Activated T-cell treated with anti-CD3 and anti-CD28 coated beads, Interleukin-2, amount 50 U/mL, for 4 hours (primary cell): Measurements from ENCODE around the gene TDRD3. TPM values are rescaled to one million over a fixed set of nuclear protein-coding genes. Genes with fewer than 3 reads are reported as not detected.

ENCODE experiments used
- ATAC-seq, 2 donors: fragments of 200-7000 bp; cut with Tn5 transposase; one replicate each; pipeline ENCODE4 v1.10.0; 2021
- DNase-seq: peaks from one replicate; pipeline ENCODE4 v3.0.0-alpha.2; 2020
- H3K27me3 Mint-ChIP-seq: one replicate; pipeline ENCODE4 v1.8.0; 2021; ENCODE audit warnings: low read depth, mixed read lengths
- H3K36me3 Mint-ChIP-seq: one replicate; pipeline ENCODE4 v1.8.0; 2022; ENCODE audit warnings: mixed read lengths; ENCODE audit not compliant: insufficient read depth
- H3K4me1 Mint-ChIP-seq: one replicate; pipeline ENCODE4 v1.8.0; 2021; ENCODE audit warnings: low read depth, mixed read lengths
- H3K4me3 Mint-ChIP-seq: one replicate; pipeline ENCODE4 v1.8.0; 2021; ENCODE audit warnings: mild to moderate bottlenecking, moderate library complexity, mixed read lengths
- H3K9me3 Mint-ChIP-seq: one replicate; pipeline ENCODE4 v1.8.0; 2021; ENCODE audit warnings: mixed read lengths
- total RNA-seq, 3 donors: library from RNA; stranded (reverse); gene quantifications; one replicate each; pipeline ENCODE4 v1.2.1, GENCODE V29; 2021

Gene TDRD3
- total RNA-seq, 3 donors from 2014 or later = 14.3 to 16.0 (median 15.1) TPM

- Mint-ChIP-seq H3K36me3 (peaks cover 7% of the 10 kb centered on the region), H3K4me1 (no peaks in the 10 kb centered on the region), H3K9me3 (no peaks in the 10 kb centered on the region), H3K4me3 (no peak overlapping the region), H3K27me3 (no peaks in the 10 kb centered on the region)
- DNase-seq (no peak), ATAC-seq (no peak)
These were observed 52.0 kb downstream of the TDRD3 start for GRCh38 chr13:60448907-60449510.

- ATAC-seq (no peak), DNase-seq (no peak)
- H3K27me3 Mint-ChIP-seq = no peaks in the 10 kb centered on the region
- H3K9me3 Mint-ChIP-seq = no peaks in the 10 kb centered on the region
- peaks cover 1% of the 10 kb centered on the region for H3K36me3 Mint-ChIP-seq
- no peak overlapping the region for H3K4me3 Mint-ChIP-seq
- no peaks in the 10 kb centered on the region for H3K4me1 Mint-ChIP-seq
These were observed 56.5 kb downstream of the TDRD3 start for GRCh38 chr13:60453490-60453889.

DNA sequence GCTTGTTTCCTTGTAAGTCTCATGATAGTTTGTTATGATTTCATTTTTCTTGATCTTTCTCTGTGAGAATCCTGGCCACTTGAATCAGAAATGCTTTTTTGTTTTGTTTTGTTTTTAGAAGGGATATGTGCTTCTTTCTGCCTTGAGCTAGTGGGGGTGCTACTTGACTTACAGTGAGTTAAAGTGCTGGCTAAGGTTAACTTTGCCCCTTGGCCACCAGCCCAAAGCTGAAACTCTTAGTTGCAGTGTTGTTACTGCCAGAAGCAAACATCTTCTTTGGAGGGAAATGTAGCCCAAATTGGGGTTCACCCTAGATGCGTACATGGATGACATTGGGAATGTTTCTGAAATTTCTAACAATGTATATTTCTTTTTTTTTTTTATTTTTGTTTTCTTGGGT lies 57.4 kb downstream of the TDRD3 start:
- peaks cover 1% of the 10 kb centered on the region for H3K36me3 Mint-ChIP-seq

DNA sequence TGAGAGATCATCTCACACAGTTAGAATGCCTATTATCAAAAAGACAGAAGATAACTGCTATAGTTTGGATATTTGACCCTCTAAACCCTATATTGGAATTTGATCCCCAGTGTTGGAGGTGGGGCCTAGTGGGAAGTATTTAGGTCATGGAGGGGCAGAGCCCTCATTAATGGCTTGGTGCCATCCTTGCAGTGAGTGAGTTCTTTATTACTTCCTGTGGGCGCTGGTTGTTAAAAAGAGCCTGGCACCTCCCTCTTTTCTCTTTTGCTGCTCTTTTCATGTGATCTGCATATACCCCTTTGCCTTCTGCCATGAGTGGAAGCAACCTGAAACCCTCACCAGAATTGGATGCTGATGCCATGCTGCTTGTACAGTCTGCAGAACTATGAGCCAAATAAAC lies 66.8 kb downstream of the TDRD3 start:
- Mint-ChIP-seq H3K27me3 (no peaks in the 10 kb centered on the region), H3K9me3 (no peaks in the 10 kb centered on the region), H3K4me3 (no peak overlapping the region), H3K4me1 (peaks cover 4% of the 10 kb centered on the region), H3K36me3 (peaks cover 29% of the 10 kb centered on the region)
- no peak for ATAC-seq
- DNase-seq = no peak

More for the DNA sequence above, 57.4 kb downstream of the TDRD3 start:
- no peaks in the 10 kb centered on the region for H3K4me1 Mint-ChIP-seq
- no peaks in the 10 kb centered on the region for H3K9me3 Mint-ChIP-seq
- no peak for ATAC-seq
- H3K4me3 Mint-ChIP-seq = no peak overlapping the region
- no peak for DNase-seq
- H3K27me3 Mint-ChIP-seq = no peaks in the 10 kb centered on the region

DNA sequence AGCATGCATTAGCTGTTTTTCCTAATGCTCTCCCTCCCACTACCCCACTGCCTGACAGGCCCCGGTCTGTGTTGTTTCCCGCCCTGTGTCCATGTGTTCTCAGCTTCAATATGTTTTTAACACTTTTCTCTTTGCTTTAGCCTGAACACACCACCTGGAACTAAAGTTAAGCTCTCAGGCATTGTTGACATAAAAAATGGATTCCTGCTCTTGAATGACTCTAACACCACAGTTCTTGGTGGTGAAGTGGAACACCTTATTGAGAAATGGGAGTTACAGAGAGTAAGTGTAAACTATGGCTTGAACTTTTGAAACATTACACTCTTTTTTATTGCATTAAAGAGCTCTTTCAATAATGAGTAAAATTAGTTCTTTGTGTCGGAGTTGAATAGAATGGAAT lies 70.1 kb downstream of the TDRD3 start:
- Mint-ChIP-seq H3K4me3 (no peak overlapping the region), H3K9me3 (no peaks in the 10 kb centered on the region), H3K27me3 (no peaks in the 10 kb centered on the region), H3K36me3 (peaks cover 38% of the 10 kb centered on the region), H3K4me1 (peaks cover 4% of the 10 kb centered on the region)
- DNase-seq (no peak), ATAC-seq (no peak)

- Mint-ChIP-seq H3K4me1 (no peaks in the 10 kb centered on the region), H3K27me3 (no peaks in the 10 kb centered on the region), H3K4me3 (no peak overlapping the region), H3K36me3 (peaks cover 72% of the 10 kb centered on the region), H3K9me3 (peaks cover 10% of the 10 kb centered on the region)
- ATAC-seq (no peak), DNase-seq (no peak)
These were observed 82.3 kb downstream of the TDRD3 start for GRCh38 chr13:60479273-60479672.

DNA sequence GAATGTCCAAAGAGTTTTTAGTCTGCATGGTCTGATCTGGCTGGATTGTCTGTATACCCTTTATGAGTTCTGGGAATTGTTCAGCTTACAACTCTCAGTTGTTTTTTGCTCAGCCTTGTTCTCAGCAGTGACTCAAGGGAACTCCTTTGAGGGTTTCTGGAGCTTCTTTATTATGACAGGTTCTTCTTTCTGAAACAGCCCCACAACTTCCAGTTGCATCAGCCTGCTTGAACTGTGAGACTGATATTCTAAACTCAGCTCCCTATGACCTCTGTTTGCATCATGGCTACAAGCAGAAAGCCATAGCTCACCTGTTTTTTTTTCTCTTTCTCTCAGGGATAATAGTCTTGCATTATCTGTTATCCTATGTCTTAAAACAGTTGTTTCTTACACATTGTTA lies 85.0 kb downstream of the TDRD3 start:
- no peaks in the 10 kb centered on the region for H3K4me1 Mint-ChIP-seq
- no peak overlapping the region for H3K4me3 Mint-ChIP-seq
- H3K36me3 Mint-ChIP-seq = peaks cover 66% of the 10 kb centered on the region
- ATAC-seq = no peak
- no peaks in the 10 kb centered on the region for H3K27me3 Mint-ChIP-seq
- H3K9me3 Mint-ChIP-seq = peaks cover 4% of the 10 kb centered on the region
- no peak for DNase-seq

- no peak for ATAC-seq
- no peak for DNase-seq
- peaks cover 9% of the 10 kb centered on the region for H3K9me3 Mint-ChIP-seq
- H3K36me3 Mint-ChIP-seq = peaks cover 66% of the 10 kb centered on the region
- no peak overlapping the region for H3K4me3 Mint-ChIP-seq
- no peaks in the 10 kb centered on the region for H3K27me3 Mint-ChIP-seq
- no peaks in the 10 kb centered on the region for H3K4me1 Mint-ChIP-seq
These were observed 87.8 kb downstream of the TDRD3 start for GRCh38 chr13:60484865-60485264.

DNA sequence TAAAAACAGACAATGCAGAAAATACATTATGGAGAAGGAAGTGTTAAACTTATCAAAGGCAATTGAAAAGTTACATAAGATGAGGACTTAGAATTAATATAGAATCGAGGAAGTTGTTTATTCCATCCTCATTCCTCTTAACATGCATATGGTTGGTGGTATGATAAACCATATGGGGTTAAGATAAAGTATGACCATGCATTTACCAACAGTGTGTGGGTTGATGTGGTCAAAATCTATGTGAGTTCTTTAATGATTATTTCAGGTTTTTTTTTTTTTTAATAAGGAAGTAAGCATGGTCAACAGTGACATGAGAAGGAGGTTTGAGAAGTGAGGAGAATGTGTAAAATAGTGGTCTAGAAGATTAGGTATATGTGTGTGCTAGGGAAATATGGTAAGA lies 94.5 kb downstream of the TDRD3 start:
- peaks cover 12% of the 10 kb centered on the region for H3K9me3 Mint-ChIP-seq
- no peaks in the 10 kb centered on the region for H3K4me1 Mint-ChIP-seq
- DNase-seq = no peak
- H3K4me3 Mint-ChIP-seq = no peak overlapping the region
- H3K27me3 Mint-ChIP-seq = no peaks in the 10 kb centered on the region
- H3K36me3 Mint-ChIP-seq = peaks cover 60% of the 10 kb centered on the region
- no peak for ATAC-seq

- H3K4me3 Mint-ChIP-seq = no peak overlapping the region
- no peaks in the 10 kb centered on the region for H3K4me1 Mint-ChIP-seq
- peaks cover 62% of the 10 kb centered on the region for H3K36me3 Mint-ChIP-seq
- ATAC-seq (no peak), DNase-seq (no peak)
- H3K27me3 Mint-ChIP-seq = no peaks in the 10 kb centered on the region
- peaks cover 12% of the 10 kb centered on the region for H3K9me3 Mint-ChIP-seq
These were observed 95.2 kb downstream of the TDRD3 start for GRCh38 chr13:60492187-60492586.

DNA sequence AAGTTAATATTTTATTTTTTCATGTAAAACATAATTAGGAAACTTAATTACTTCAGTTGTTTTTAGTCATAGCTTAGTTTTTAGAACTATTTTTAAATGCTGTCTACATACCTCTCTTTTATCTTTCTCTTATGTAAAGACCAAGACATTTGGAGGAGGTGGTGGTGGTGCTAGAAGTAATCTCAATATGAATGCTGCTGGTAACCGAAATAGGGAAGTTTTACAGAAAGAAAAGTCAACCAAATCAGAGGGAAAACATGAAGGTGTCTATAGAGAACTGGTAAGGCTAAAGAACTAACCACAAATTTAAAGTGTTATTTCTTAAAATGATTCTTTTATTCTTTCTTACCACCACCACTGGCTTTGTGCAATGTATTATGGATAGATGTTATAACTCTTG lies 97.3 kb downstream of the TDRD3 start:
- Mint-ChIP-seq H3K4me1 (no peaks in the 10 kb centered on the region), H3K9me3 (peaks cover 4% of the 10 kb centered on the region), H3K36me3 (peaks cover 66% of the 10 kb centered on the region), H3K4me3 (no peak overlapping the region), H3K27me3 (no peaks in the 10 kb centered on the region)
- DNase-seq (no peak), ATAC-seq (no peak)

- Mint-ChIP-seq H3K27me3 (no peaks in the 10 kb centered on the region), H3K4me3 (no peak overlapping the region), H3K4me1 (no peaks in the 10 kb centered on the region), H3K36me3 (peaks cover 72% of the 10 kb centered on the region), H3K9me3 (peaks cover 13% of the 10 kb centered on the region)
- DNase-seq (no peak), ATAC-seq (no peak)
These were observed 104.2 kb downstream of the TDRD3 start for GRCh38 chr13:60501236-60501635.

DNA sequence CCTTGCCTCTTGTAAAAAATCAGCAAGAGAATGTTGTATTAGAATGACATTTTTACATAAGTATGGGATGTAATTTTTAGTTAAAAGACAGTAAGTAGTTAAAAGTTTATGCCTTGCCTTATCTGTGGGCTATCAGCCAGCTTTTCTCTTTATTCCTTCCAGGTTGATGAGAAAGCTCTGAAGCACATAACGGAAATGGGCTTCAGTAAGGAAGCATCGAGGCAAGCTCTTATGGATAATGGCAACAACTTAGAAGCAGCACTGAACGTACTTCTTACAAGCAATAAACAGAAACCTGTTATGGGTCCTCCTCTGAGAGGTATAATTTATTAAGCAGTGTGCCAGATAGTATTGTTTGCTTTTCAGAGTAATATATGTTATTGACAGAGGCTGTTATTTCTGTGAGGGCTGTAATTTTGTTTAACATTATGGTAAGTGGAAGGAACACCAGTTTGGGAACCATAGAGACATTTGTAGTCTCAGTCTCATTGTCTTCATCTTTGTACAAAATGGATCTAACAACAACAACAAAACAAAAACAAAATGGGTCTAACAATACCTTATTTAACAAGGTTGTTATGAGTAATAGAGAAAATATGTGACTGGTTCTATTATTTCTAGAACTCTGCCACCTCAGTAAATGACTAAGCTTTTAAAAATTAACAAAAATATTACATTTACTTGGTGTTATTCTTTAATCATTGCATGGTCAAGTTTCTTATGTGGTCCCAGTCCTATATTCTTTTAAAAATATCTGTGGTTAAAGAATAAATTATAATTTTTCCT lies 112.8 kb downstream of the TDRD3 start:
- ATAC-seq = no peak
- Mint-ChIP-seq H3K4me3 (no peak overlapping the region), H3K36me3 (peaks cover 57% of the 10 kb centered on the region), H3K4me1 (no peaks in the 10 kb centered on the region), H3K27me3 (no peaks in the 10 kb centered on the region), H3K9me3 (peaks cover 8% of the 10 kb centered on the region)
- no peak for DNase-seq

DNA sequence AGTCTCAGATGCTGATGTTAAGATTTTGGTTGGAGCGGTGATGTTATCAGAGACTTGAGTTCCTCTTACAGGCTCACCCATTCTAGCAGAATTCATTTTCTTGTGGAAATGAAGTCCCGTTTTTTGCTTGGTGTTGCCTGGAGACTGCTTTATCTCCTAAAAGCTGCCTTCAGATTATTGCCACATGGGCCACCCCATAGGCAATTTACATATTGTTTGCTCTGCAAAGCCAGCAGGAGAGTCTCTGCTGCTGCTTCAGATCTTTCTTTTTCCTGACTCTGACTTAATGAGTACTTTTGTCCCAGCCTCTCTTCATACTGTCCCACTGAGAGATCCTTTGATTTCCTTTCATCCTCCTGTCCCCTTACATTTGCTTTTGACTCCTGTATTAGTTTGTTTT lies 114.6 kb downstream of the TDRD3 start:
- H3K27me3 Mint-ChIP-seq = no peaks in the 10 kb centered on the region
- H3K4me1 Mint-ChIP-seq = no peaks in the 10 kb centered on the region
- no peak for ATAC-seq
- no peak overlapping the region for H3K4me3 Mint-ChIP-seq
- H3K36me3 Mint-ChIP-seq = peaks cover 56% of the 10 kb centered on the region
- peaks cover 4% of the 10 kb centered on the region for H3K9me3 Mint-ChIP-seq
- no peak for DNase-seq

- no peak for DNase-seq
- peaks cover 47% of the 10 kb centered on the region for H3K36me3 Mint-ChIP-seq
- H3K9me3 Mint-ChIP-seq = peaks cover 4% of the 10 kb centered on the region
- H3K4me1 Mint-ChIP-seq = no peaks in the 10 kb centered on the region
- H3K4me3 Mint-ChIP-seq = no peak overlapping the region
- ATAC-seq = no peak
- no peaks in the 10 kb centered on the region for H3K27me3 Mint-ChIP-seq
These were observed 117.9 kb downstream of the TDRD3 start for GRCh38 chr13:60514891-60515290.
